GM23338 (cell line): ENCODE measurements around the gene UVSSA. TPM values are rescaled to one million over a fixed set of nuclear protein-coding genes. Genes with fewer than 3 reads are reported as not detected.

ENCODE experiments used
- ATAC-seq: fragments of 200-7000 bp; cut with Tn5 transposase; 3 replicates; pipeline ENCODE4 v1.9.1; 2020
- DNase-seq: peaks from one replicate; pipeline ENCODE4 v3.0.0-alpha.2; 2015; ENCODE audit warnings: low spot score
- H2AFZ ChIP-seq: fragments of 200-600 bp; sonication (generic); 2 replicates; pipeline ENCODE4 v1.8.0; 2016; ENCODE audit warnings: antibody characterized with exemption, mild to moderate bottlenecking, moderate library complexity
- H3F3A ChIP-seq: fragments of 200-600 bp; sonication (generic); replicated peaks from 2 replicates; pipeline ENCODE4 v1.8.0; 2017; ENCODE audit warnings: antibody characterized with exemption, mixed run types, low read depth
- H3K27ac ChIP-seq: fragments of 200-600 bp; sonication (generic); 2 replicates; pipeline ENCODE4 v1.6.1; 2016; ENCODE audit warnings: low read depth
- H3K27me3 ChIP-seq: fragments of 200-600 bp; sonication (generic); 2 replicates; pipeline ENCODE4 v1.8.0; 2016; ENCODE audit warnings: mild to moderate bottlenecking, mixed run types, moderate library complexity; ENCODE audit not compliant: insufficient read depth
- H3K36me3 ChIP-seq: fragments of 200-600 bp; sonication (generic); 2 replicates; pipeline ENCODE4 v1.8.0; 2016; ENCODE audit warnings: mild to moderate bottlenecking; ENCODE audit not compliant: insufficient read depth
- H3K4me1 ChIP-seq: fragments of 200-600 bp; sonication (generic); 2 replicates; pipeline ENCODE4 v1.8.0; 2016; ENCODE audit warnings: mild to moderate bottlenecking, moderate library complexity; ENCODE audit not compliant: insufficient read depth
- H3K4me2 ChIP-seq: fragments of 200-600 bp; sonication (generic); 2 replicates; pipeline ENCODE4 v1.7.1; 2017; ENCODE audit warnings: mixed run types
- H3K4me3 ChIP-seq: fragments of 200-600 bp; sonication (generic); 2 replicates; pipeline ENCODE4 v1.6.1; 2016; ENCODE audit warnings: mixed run types
- H3K79me2 ChIP-seq: fragments of 200-600 bp; sonication (generic); replicated peaks from 2 replicates; pipeline ENCODE4 v1.8.0; 2017; ENCODE audit warnings: mild to moderate bottlenecking; ENCODE audit not compliant: insufficient read depth
- H3K9me2 ChIP-seq: fragments of 200-600 bp; sonication (generic); 2 replicates; pipeline ENCODE4 v1.8.0; 2017; ENCODE audit not compliant: insufficient read depth
- H4K20me1 ChIP-seq: fragments of 200-600 bp; sonication (generic); replicated peaks from 2 replicates; pipeline ENCODE4 v1.8.0; 2017; ENCODE audit warnings: mild to moderate bottlenecking; ENCODE audit not compliant: insufficient read depth
- H3K27ac Mint-ChIP-seq: 2 replicates; pipeline ENCODE4 v1.8.0; 2020; ENCODE audit warnings: inconsistent platforms, mild to moderate bottlenecking, moderate library complexity, mixed read lengths
- H3K27me3 Mint-ChIP-seq: 3 replicates; pipeline ENCODE4 v1.8.0; 2022; ENCODE audit warnings: low read depth, mild to moderate bottlenecking, moderate library complexity, mixed read lengths, inconsistent platforms; ENCODE audit not compliant: insufficient read depth, poor library complexity
- H3K36me3 Mint-ChIP-seq: 3 replicates; pipeline ENCODE4 v1.8.0; 2021; ENCODE audit warnings: low read depth, mild to moderate bottlenecking, inconsistent platforms, moderate library complexity, mixed read lengths
- H3K4me1 Mint-ChIP-seq: 3 replicates; pipeline ENCODE4 v1.8.0; 2020; ENCODE audit warnings: mild to moderate bottlenecking, inconsistent platforms, mixed read lengths
- H3K4me3 Mint-ChIP-seq: 3 replicates; pipeline ENCODE4 v1.8.0; 2021; ENCODE audit warnings: moderate library complexity, mild to moderate bottlenecking, inconsistent platforms, mixed read lengths
- H3K9me3 Mint-ChIP-seq: 3 replicates; pipeline ENCODE4 v1.8.0; 2020; ENCODE audit warnings: moderate library complexity, mild to moderate bottlenecking, inconsistent platforms, mixed read lengths
- CREB1 ChIP-seq: fragments of 250-450 bp; sonication (Bioruptor Pico); IDR thresholded peaks from 2 replicates; pipeline ENCODE4 v1.5.0; 2020; ENCODE audit warnings: low read depth, mild to moderate bottlenecking, moderate library complexity
- EZH2 ChIP-seq: fragments of 200-600 bp; sonication (generic); IDR thresholded peaks from one replicate; pipeline ENCODE4 v1.8.0; 2017; ENCODE audit warnings: antibody characterized with exemption, mild to moderate bottlenecking, low read depth; ENCODE audit not compliant: unreplicated experiment
- EZH2phosphoT487 ChIP-seq: fragments of 200-600 bp; sonication (generic); IDR thresholded peaks from one replicate; pipeline ENCODE4 v1.8.1; 2018; ENCODE audit warnings: antibody characterized with exemption; ENCODE audit not compliant: unreplicated experiment
- JUNB ChIP-seq: IDR thresholded peaks from one replicate; pipeline ENCODE4 v1.6.1; 2016; ENCODE audit warnings: antibody characterized with exemption; ENCODE audit not compliant: unreplicated experiment
- NANOG ChIP-seq: IDR thresholded peaks from 2 replicates; pipeline ENCODE4 v1.6.1; 2016; ENCODE audit warnings: antibody characterized with exemption, borderline replicate concordance
- POLR2AphosphoS5 ChIP-seq: IDR thresholded peaks from 2 replicates; pipeline ENCODE4 v1.6.1; 2016; ENCODE audit warnings: antibody characterized with exemption, low read depth
- STAT1 ChIP-seq: IDR thresholded peaks from one replicate; pipeline ENCODE4 v1.6.1; 2016; ENCODE audit warnings: antibody characterized with exemption; ENCODE audit not compliant: unreplicated experiment
- ZNF114 ChIP-seq: fragments of 250-450 bp; sonication (Bioruptor Pico); IDR thresholded peaks from 2 replicates; pipeline ENCODE4 v1.5.0; 2020; ENCODE audit warnings: mild to moderate bottlenecking, moderate library complexity
- ZNF331 ChIP-seq: fragments of 250-450 bp; sonication (Bioruptor Pico); IDR thresholded peaks from 2 replicates; pipeline ENCODE4 v1.5.0; 2020; ENCODE audit warnings: low read depth, mild to moderate bottlenecking, moderate library complexity
- polyA plus RNA-seq: library from polyadenylated mRNA; unstranded; fragments of >200 nt; fragmentation: Nextera tagmentation; extraction: Ambion mirVana; gene quantifications from 2 replicates; pipeline ENCODE4 v1.2.1, GENCODE V29; 2016
- total RNA-seq: library from RNA; depleted of rRNA; stranded (reverse); fragments of >200 nt; shearing (Covaris generic); gene quantifications from 2 replicates; pipeline ENCODE4 v1.2.3, GENCODE V29; 2014
- TF ChIP-seq, protein P1 (sequence below): IDR thresholded peaks from one replicate; pipeline ENCODE4 v1.6.1; 2018; ENCODE audit warnings: antibody characterized with exemption; ENCODE audit not compliant: unreplicated experiment
- TF ChIP-seq, protein P2 (sequence below): IDR thresholded peaks from 2 replicates; pipeline ENCODE4 v1.6.1; 2016; ENCODE audit warnings: antibody characterized with exemption
- TF ChIP-seq, protein P3 (sequence below): fragments of 250-450 bp; sonication (Bioruptor Pico); IDR thresholded peaks from 2 replicates; pipeline ENCODE4 v1.5.0; 2020; ENCODE audit warnings: mild to moderate bottlenecking, moderate library complexity
- TF ChIP-seq, protein P4 (sequence below), 2 experiments: fragments of 200-600 bp in 1 of 2; sonication (generic) in 1 of 2; conservative IDR thresholded peaks; 2 replicates each; pipeline versions ENCODE4 v1.5.1 to v1.6.1; 2016 to 2017; ENCODE audit warnings: antibody characterized with exemption in 2 of 2, low read depth in 2 of 2, mild to moderate bottlenecking in 2 of 2, moderate library complexity in 1 of 2

Gene UVSSA
- total and polyA plus RNA-seq, 2 experiments from 2014 or later: 6.5 to 27.7 TPM

DNA sequence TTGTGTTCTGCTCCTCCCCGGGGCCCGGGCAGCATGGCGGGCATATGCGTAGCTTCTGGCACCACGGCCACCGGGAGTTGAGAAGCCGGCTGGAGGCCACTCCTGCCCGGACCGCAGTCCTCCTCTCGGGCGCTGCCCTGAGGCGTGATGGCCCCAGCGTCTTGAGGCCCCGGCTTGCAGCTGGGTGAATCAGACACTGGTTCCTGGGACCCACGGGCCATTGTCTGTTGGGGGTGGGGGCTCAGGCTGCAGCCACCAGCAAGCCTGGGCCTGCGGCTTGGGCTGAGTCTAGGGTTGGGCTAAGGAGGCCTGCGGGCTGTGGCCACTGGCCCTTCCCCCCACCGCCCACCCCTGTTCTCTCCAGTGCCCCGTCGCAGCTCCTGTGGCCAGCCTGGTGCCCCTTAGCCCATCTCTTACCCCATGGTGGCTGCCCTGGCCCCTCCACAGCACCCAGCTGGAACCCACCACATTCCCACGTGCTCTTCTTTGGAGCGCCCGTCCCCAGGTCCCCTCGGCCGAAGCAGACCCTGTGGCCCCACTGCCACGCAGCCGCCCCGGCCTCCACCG lies 6.7 kb upstream of the UVSSA start:
- Histone ChIP-seq H3K4me2 (no peak overlapping the region), H3K4me3 (no peak overlapping the region), H3K36me3 (peaks cover 5% of the 10 kb centered on the region), H3K27me3 (no peaks in the 10 kb centered on the region), H4K20me1 (peaks cover 7% of the 10 kb centered on the region; the same call in 1 of the 2 replicates), H3K27ac (no peak overlapping the region), H3K9me2 (no peaks in the 10 kb centered on the region), H3K79me2 (no peaks in the 10 kb centered on the region), H3K4me1 (no peaks in the 10 kb centered on the region), H2AFZ (no peak overlapping the region), H3F3A (peaks cover 15% of the 10 kb centered on the region)
- H3K9me3 Mint-ChIP-seq: no peaks in the 10 kb centered on the region; the same call in 2 of the 3 replicates
- H3K27ac Mint-ChIP-seq: no peak overlapping the region
- H3K36me3 Mint-ChIP-seq: peaks cover 51% of the 10 kb centered on the region
- TF ChIP-seq NANOG: no peak
- TF ChIP-seq, protein P1, sequence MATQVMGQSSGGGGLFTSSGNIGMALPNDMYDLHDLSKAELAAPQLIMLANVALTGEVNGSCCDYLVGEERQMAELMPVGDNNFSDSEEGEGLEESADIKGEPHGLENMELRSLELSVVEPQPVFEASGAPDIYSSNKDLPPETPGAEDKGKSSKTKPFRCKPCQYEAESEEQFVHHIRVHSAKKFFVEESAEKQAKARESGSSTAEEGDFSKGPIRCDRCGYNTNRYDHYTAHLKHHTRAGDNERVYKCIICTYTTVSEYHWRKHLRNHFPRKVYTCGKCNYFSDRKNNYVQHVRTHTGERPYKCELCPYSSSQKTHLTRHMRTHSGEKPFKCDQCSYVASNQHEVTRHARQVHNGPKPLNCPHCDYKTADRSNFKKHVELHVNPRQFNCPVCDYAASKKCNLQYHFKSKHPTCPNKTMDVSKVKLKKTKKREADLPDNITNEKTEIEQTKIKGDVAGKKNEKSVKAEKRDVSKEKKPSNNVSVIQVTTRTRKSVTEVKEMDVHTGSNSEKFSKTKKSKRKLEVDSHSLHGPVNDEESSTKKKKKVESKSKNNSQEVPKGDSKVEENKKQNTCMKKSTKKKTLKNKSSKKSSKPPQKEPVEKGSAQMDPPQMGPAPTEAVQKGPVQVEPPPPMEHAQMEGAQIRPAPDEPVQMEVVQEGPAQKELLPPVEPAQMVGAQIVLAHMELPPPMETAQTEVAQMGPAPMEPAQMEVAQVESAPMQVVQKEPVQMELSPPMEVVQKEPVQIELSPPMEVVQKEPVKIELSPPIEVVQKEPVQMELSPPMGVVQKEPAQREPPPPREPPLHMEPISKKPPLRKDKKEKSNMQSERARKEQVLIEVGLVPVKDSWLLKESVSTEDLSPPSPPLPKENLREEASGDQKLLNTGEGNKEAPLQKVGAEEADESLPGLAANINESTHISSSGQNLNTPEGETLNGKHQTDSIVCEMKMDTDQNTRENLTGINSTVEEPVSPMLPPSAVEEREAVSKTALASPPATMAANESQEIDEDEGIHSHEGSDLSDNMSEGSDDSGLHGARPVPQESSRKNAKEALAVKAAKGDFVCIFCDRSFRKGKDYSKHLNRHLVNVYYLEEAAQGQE: no peak
- TF ChIP-seq ZNF114 (CRISPR knock-in tag): no peak
- TF ChIP-seq CREB1: no peak
- TF ChIP-seq STAT1: no peak
- TF ChIP-seq POLR2AphosphoS5: no peak
- TF ChIP-seq ZNF331 (CRISPR knock-in tag): no peak
- no peak for TF ChIP-seq EZH2phosphoT487
- TF ChIP-seq, protein P2, sequence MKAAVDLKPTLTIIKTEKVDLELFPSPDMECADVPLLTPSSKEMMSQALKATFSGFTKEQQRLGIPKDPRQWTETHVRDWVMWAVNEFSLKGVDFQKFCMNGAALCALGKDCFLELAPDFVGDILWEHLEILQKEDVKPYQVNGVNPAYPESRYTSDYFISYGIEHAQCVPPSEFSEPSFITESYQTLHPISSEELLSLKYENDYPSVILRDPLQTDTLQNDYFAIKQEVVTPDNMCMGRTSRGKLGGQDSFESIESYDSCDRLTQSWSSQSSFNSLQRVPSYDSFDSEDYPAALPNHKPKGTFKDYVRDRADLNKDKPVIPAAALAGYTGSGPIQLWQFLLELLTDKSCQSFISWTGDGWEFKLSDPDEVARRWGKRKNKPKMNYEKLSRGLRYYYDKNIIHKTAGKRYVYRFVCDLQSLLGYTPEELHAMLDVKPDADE: no peak
- no peak for TF ChIP-seq JUNB
- TF ChIP-seq, protein P3, sequence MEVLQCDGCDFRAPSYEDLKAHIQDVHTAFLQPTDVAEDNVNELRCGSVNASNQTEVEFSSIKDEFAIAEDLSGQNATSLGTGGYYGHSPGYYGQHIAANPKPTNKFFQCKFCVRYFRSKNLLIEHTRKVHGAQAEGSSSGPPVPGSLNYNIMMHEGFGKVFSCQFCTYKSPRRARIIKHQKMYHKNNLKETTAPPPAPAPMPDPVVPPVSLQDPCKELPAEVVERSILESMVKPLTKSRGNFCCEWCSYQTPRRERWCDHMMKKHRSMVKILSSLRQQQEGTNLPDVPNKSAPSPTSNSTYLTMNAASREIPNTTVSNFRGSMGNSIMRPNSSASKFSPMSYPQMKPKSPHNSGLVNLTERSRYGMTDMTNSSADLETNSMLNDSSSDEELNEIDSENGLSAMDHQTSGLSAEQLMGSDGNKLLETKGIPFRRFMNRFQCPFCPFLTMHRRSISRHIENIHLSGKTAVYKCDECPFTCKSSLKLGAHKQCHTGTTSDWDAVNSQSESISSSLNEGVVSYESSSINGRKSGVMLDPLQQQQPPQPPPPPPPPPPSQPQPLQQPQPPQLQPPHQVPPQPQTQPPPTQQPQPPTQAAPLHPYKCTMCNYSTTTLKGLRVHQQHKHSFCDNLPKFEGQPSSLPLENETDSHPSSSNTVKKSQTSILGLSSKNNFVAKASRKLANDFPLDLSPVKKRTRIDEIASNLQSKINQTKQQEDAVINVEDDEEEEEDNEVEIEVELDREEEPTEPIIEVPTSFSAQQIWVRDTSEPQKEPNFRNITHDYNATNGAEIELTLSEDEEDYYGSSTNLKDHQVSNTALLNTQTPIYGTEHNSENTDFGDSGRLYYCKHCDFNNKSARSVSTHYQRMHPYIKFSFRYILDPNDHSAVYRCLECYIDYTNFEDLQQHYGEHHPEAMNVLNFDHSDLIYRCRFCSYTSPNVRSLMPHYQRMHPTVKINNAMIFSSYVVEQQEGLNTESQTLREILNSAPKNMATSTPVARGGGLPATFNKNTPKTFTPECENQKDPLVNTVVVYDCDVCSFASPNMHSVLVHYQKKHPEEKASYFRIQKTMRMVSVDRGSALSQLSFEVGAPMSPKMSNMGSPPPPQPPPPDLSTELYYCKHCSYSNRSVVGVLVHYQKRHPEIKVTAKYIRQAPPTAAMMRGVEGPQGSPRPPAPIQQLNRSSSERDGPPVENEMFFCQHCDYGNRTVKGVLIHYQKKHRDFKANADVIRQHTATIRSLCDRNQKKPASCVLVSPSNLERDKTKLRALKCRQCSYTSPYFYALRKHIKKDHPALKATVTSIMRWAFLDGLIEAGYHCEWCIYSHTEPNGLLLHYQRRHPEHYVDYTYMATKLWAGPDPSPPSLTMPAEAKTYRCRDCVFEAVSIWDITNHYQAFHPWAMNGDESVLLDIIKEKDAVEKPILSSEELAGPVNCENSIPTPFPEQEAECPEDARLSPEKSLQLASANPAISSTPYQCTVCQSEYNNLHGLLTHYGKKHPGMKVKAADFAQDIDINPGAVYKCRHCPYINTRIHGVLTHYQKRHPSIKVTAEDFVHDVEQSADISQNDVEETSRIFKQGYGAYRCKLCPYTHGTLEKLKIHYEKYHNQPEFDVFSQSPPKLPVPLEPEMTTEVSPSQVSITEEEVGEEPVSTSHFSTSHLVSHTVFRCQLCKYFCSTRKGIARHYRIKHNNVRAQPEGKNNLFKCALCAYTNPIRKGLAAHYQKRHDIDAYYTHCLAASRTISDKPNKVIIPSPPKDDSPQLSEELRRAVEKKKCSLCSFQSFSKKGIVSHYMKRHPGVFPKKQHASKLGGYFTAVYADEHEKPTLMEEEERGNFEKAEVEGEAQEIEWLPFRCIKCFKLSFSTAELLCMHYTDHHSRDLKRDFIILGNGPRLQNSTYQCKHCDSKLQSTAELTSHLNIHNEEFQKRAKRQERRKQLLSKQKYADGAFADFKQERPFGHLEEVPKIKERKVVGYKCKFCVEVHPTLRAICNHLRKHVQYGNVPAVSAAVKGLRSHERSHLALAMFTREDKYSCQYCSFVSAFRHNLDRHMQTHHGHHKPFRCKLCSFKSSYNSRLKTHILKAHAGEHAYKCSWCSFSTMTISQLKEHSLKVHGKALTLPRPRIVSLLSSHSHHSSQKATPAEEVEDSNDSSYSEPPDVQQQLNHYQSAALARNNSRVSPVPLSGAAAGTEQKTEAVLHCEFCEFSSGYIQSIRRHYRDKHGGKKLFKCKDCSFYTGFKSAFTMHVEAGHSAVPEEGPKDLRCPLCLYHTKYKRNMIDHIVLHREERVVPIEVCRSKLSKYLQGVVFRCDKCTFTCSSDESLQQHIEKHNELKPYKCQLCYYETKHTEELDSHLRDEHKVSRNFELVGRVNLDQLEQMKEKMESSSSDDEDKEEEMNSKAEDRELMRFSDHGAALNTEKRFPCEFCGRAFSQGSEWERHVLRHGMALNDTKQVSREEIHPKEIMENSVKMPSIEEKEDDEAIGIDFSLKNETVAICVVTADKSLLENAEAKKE (CRISPR knock-in tag): no peak
- TF ChIP-seq EZH2: no peak
- TF ChIP-seq, protein P4, sequence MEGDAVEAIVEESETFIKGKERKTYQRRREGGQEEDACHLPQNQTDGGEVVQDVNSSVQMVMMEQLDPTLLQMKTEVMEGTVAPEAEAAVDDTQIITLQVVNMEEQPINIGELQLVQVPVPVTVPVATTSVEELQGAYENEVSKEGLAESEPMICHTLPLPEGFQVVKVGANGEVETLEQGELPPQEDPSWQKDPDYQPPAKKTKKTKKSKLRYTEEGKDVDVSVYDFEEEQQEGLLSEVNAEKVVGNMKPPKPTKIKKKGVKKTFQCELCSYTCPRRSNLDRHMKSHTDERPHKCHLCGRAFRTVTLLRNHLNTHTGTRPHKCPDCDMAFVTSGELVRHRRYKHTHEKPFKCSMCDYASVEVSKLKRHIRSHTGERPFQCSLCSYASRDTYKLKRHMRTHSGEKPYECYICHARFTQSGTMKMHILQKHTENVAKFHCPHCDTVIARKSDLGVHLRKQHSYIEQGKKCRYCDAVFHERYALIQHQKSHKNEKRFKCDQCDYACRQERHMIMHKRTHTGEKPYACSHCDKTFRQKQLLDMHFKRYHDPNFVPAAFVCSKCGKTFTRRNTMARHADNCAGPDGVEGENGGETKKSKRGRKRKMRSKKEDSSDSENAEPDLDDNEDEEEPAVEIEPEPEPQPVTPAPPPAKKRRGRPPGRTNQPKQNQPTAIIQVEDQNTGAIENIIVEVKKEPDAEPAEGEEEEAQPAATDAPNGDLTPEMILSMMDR (conservative IDR thresholded peaks at IDR 0.05; ENCODE audit: low read depth in 2 of 2): no peak
- peaks cover 7% of the 10 kb centered on the region for H3K27me3 Mint-ChIP-seq
- peaks cover 8% of the 10 kb centered on the region for H3K4me1 Mint-ChIP-seq
- H3K4me3 Mint-ChIP-seq: no peak overlapping the region
- ATAC-seq (no peak), DNase-seq (no peak)
